IPS-18c (cell line): ENCODE results near the gene OR6F1.
"Not testable (repeated sequence)": the region's sequence is repeated elsewhere in the genome, so short reads cannot be mapped to it uniquely, and the experiment has no call there.

Experiments used
- H3K4me3 ChIP-seq: 2 replicates; pipeline ENCODE4 v1.7.0; 2013; ENCODE audit warnings: low read depth, mild to moderate bottlenecking, low read length, moderate library complexity; ENCODE audit not compliant: insufficient read depth
- H3K9me3 ChIP-seq: one replicate; pipeline ENCODE4 v1.6.1; 2013; ENCODE audit warnings: mild to moderate bottlenecking, low read length, moderate library complexity; ENCODE audit not compliant: control insufficient read depth, insufficient read depth

OR6F1 gene

GRCh38 chr1:247716546-247716945, at the start of gene OR6F1:
Gene OR6F1, minus strand, starts transcription at chr1:247716646. Its CDS starts 3,891 bp downstream, at chr1:247712755.
- Histone ChIP-seq H3K9me3 (no peaks in the 10 kb centered on the region), H3K4me3 (no peak within 1 kb of the TSS)

GRCh38 chr1:247760456-247760855, 44.0 kb upstream of the OR6F1 start, which contains the start of gene OR1C1:
Gene OR1C1, minus strand, starts transcription at chr1:247760556. Its CDS starts 2,150 bp downstream, at chr1:247758406.
- no peaks in the 10 kb centered on the region for H3K9me3 ChIP-seq
- H3K4me3 ChIP-seq, result no peak within 1 kb of the TSS

GRCh38 chr1:247754311-247754710, 37.9 kb upstream of the OR6F1 start:
- not testable (repeated sequence) for H3K9me3 ChIP-seq, H3K4me3 ChIP-seq

GRCh38 chr1:247749870-247750269, 33.4 kb upstream of the OR6F1 start:
- Histone ChIP-seq H3K9me3 (no peaks in the 10 kb centered on the region), H3K4me3 (no peak overlapping the region)

GRCh38 chr1:247748041-247748440, 31.6 kb upstream of the OR6F1 start, which contains the start of gene OR14A2:
Gene OR14A2, minus strand, starts transcription at chr1:247748141.
- no peaks in the 10 kb centered on the region for H3K9me3 ChIP-seq
- no peak within 1 kb of the TSS for H3K4me3 ChIP-seq

- Histone ChIP-seq H3K4me3 (no peak overlapping the region), H3K9me3 (no peaks in the 10 kb centered on the region)
These were observed 31.2 kb upstream of the OR6F1 start for GRCh38 chr1:247747616-247748015.

- Histone ChIP-seq H3K9me3 (no peaks in the 10 kb centered on the region), H3K4me3 (no peak overlapping the region)
These were observed 30.0 kb upstream of the OR6F1 start for GRCh38 chr1:247746391-247746935.

GRCh38 chr1:247742215-247742760, 25.8 kb upstream of the OR6F1 start:
- H3K4me3 ChIP-seq, H3K9me3 ChIP-seq: not testable (repeated sequence)

GRCh38 chr1:247741756-247742155, 25.3 kb upstream of the OR6F1 start:
- Histone ChIP-seq H3K4me3 (no peak overlapping the region), H3K9me3 (no peaks in the 10 kb centered on the region)

GRCh38 chr1:247740721-247741120, 24.3 kb upstream of the OR6F1 start:
- Histone ChIP-seq H3K9me3 (no peaks in the 10 kb centered on the region), H3K4me3 (no peak overlapping the region)

- no peaks in the 10 kb centered on the region for H3K9me3 ChIP-seq
These were observed 21.9 kb upstream of the OR6F1 start, which contains the start of gene OR14K1 for GRCh38 chr1:247738315-247738714. Gene OR14K1, plus strand, starts transcription at chr1:247738615. Its CDS starts 0 bp downstream, at chr1:247738615.

GRCh38 chr1:247721222-247721621, 4.8 kb upstream of the OR6F1 start:
- H3K4me3 ChIP-seq, result no peak overlapping the region
- no peaks in the 10 kb centered on the region for H3K9me3 ChIP-seq

More at GRCh38 chr1:247738315-247738714, 21.9 kb upstream of the OR6F1 start, which contains the start of gene OR14K1:
- H3K4me3 ChIP-seq, result no peak within 1 kb of the TSS

GRCh38 chr1:247713753-247714152, 2.7 kb downstream of the OR6F1 start:
- Histone ChIP-seq H3K9me3 (no peaks in the 10 kb centered on the region), H3K4me3 (no peak overlapping the region)

- H3K9me3 ChIP-seq, H3K4me3 ChIP-seq: not testable (repeated sequence)
These were observed 5.8 kb downstream of the OR6F1 start for GRCh38 chr1:247710681-247711080.

- Histone ChIP-seq H3K4me3 (no peak overlapping the region), H3K9me3 (no peaks in the 10 kb centered on the region)
These were observed 15.1 kb downstream of the OR6F1 start for GRCh38 chr1:247701338-247701737.

- Histone ChIP-seq H3K9me3 (no peaks in the 10 kb centered on the region), H3K4me3 (no peak overlapping the region)
These were observed 35.1 kb downstream of the OR6F1 start for GRCh38 chr1:247681288-247681897.

- Histone ChIP-seq H3K9me3 (no peaks in the 10 kb centered on the region), H3K4me3 (no peak overlapping the region)
These were observed 36.3 kb downstream of the OR6F1 start for GRCh38 chr1:247680171-247680570.

- no peaks in the 10 kb centered on the region for H3K9me3 ChIP-seq
These were observed 36.8 kb downstream of the OR6F1 start, which contains the start of gene OR13G1 for GRCh38 chr1:247679639-247680038. Gene OR13G1, minus strand, starts transcription at chr1:247679739. Its CDS starts 6,698 bp downstream, at chr1:247673041.

More at GRCh38 chr1:247679639-247680038, 36.8 kb downstream of the OR6F1 start, which contains the start of gene OR13G1:
- H3K4me3 ChIP-seq, result no peak within 1 kb of the TSS
